SK-N-SH (cell line): ENCODE measurements around the gene ZNF576. TPM values are rescaled to one million over a fixed set of nuclear protein-coding genes. Genes with fewer than 3 reads are reported as not detected.

Experiments
- CTCF ChIA-PET: fragments of 300-600, 350-600 bp; formaldehyde crosslinking; extraction: SDS; loops from one replicate; lab custom pipeline; 2021; lab: Yijun Ruan, JAX
- POLR2A ChIA-PET: fragments of 350-600 bp; sonication (Branson Sonifier 250); formaldehyde crosslinking; extraction: SDS; loops from one replicate; lab custom pipeline; 2020; ENCODE audit warnings: antibody characterized with exemption, inconsistent platforms; lab: Yijun Ruan, JAX
- DNase-seq: peaks from one replicate; pipeline ENCODE4 v3.0.0; 2012
- H2AFZ ChIP-seq: fragments of 200-600 bp; sonication (generic); 2 replicates; pipeline ENCODE4 v1.8.1; 2016; ENCODE audit warnings: antibody characterized with exemption, mild to moderate bottlenecking, low read depth
- H3F3A ChIP-seq: fragments of 200-600 bp; sonication (generic); replicated peaks from 2 replicates; pipeline ENCODE3; 2016; ENCODE audit warnings: antibody characterized with exemption, mild to moderate bottlenecking; ENCODE audit not compliant: insufficient read depth
- H3K27ac ChIP-seq, 2 experiments: fragments of 200-500 bp in 1 of 2; fragments of 200-600 bp in 1 of 2; sonication (Bioruptor generic) in 1 of 2; sonication (generic), shearing (Covaris generic) in 1 of 2; 2 replicates each; pipeline versions ENCODE4 v1.5.1 to v1.6.1; 2014 to 2016; ENCODE audit warnings: low read depth in 2 of 2, inconsistent platforms in 1 of 2, low read length in 1 of 2, mild to moderate bottlenecking in 1 of 2, mixed read lengths in 1 of 2
- H3K27me3 ChIP-seq: fragments of 200-600 bp; sonication (generic), shearing (Covaris generic); 2 replicates; pipeline ENCODE4 v1.6.1; 2016; ENCODE audit warnings: mixed run types; ENCODE audit not compliant: insufficient read depth
- H3K36me3 ChIP-seq, 2 experiments: fragments of 200-500 bp in 1 of 2; fragments of 200-600 bp in 1 of 2; sonication (Bioruptor generic) in 1 of 2; sonication (generic) in 1 of 2; replicated peaks in 1 of 2; 2 replicates each; pipeline versions ENCODE3 to v1.5.1; 2014 to 2016; ENCODE audit warnings: low read length in 1 of 2, mild to moderate bottlenecking in 1 of 2; ENCODE audit not compliant: insufficient read depth in 2 of 2, control insufficient read depth in 1 of 2
- H3K4me1 ChIP-seq, 2 experiments: fragments of 200-500 bp in 1 of 2; fragments of 200-600 bp in 1 of 2; sonication (Bioruptor generic) in 1 of 2; sonication (generic), shearing (Covaris generic) in 1 of 2; 2 replicates each; pipeline versions ENCODE4 v1.5.1 to v1.6.1; 2014 to 2016; ENCODE audit warnings: low read depth in 1 of 2, low read length in 1 of 2, mixed run types in 1 of 2; ENCODE audit not compliant: insufficient read depth in 2 of 2, control insufficient read depth in 1 of 2
- H3K4me2 ChIP-seq: fragments of 200-600 bp; sonication (generic), shearing (Covaris generic); 2 replicates; pipeline ENCODE4 v1.6.1; 2017; ENCODE audit warnings: mixed run types
- H3K4me3 ChIP-seq, 2 experiments: fragments of 200-500 bp in 1 of 2; fragments of 200-600 bp in 1 of 2; sonication (Bioruptor generic) in 1 of 2; sonication (generic), shearing (Covaris generic) in 1 of 2; 2 replicates each; pipeline versions ENCODE4 v1.5.1 to v1.8.1; 2014 to 2016; ENCODE audit warnings: low read depth in 2 of 2, inconsistent platforms in 1 of 2, low read length in 1 of 2, mild to moderate bottlenecking in 1 of 2, mixed read lengths in 1 of 2, moderate library complexity in 1 of 2
- H3K79me2 ChIP-seq: fragments of 200-600 bp; sonication (generic); 2 replicates; pipeline ENCODE4 v1.8.1; 2017; ENCODE audit warnings: mild to moderate bottlenecking; ENCODE audit not compliant: insufficient read depth
- H3K9ac ChIP-seq: fragments of 200-600 bp; sonication (generic); 2 replicates; pipeline ENCODE4 v1.6.1; 2017; ENCODE audit warnings: mixed run types
- H3K9me2 ChIP-seq: fragments of 200-600 bp; sonication (generic); 2 replicates; pipeline ENCODE4 v1.6.1; 2017; ENCODE audit warnings: mixed run types
- H3K9me3 ChIP-seq: fragments of 200-600 bp; sonication (generic); 2 replicates; pipeline ENCODE4 v1.6.1; 2017; ENCODE audit warnings: mixed run types, mild to moderate bottlenecking, moderate library complexity
- H4K20me1 ChIP-seq: fragments of 200-600 bp; sonication (generic); 2 replicates; pipeline ENCODE4 v1.6.1; 2017; ENCODE audit warnings: mild to moderate bottlenecking, mixed run types; ENCODE audit not compliant: insufficient read depth
- ELF1 ChIP-seq: IDR thresholded peaks from 2 replicates; pipeline ENCODE4 v1.4.0; 2012
- EP300 ChIP-seq, 2 experiments: IDR thresholded peaks; 2 replicates each; pipeline versions ENCODE4 v1.4.0 to v1.6.1; 2012; ENCODE audit warnings: borderline replicate concordance in 1 of 2, low read depth in 1 of 2, low read length in 1 of 2
- EZH2phosphoT487 ChIP-seq: fragments of 200-600 bp; sonication (generic); IDR thresholded peaks from 2 replicates; pipeline ENCODE4 v1.6.1; 2017; ENCODE audit warnings: low read depth, mixed run types, mild to moderate bottlenecking, antibody characterized with exemption, moderate library complexity, borderline replicate concordance
- FOXM1 ChIP-seq: IDR thresholded peaks from 2 replicates; pipeline ENCODE4 v1.4.0; 2012; ENCODE audit warnings: low read depth, mild to moderate bottlenecking
- GABPA ChIP-seq: IDR thresholded peaks from 2 replicates; pipeline ENCODE4 v1.4.0; 2012; ENCODE audit warnings: low read depth, mild to moderate bottlenecking
- GATA2 ChIP-seq: sonication (generic); formaldehyde crosslinking; IDR thresholded peaks from 2 replicates; pipeline ENCODE4 v1.5.0; 2020; ENCODE audit warnings: mild to moderate bottlenecking, missing genetic modification reagents
- NFIC ChIP-seq: IDR thresholded peaks from 2 replicates; pipeline ENCODE4 v1.4.0; 2012; ENCODE audit warnings: borderline replicate concordance
- NRF1 ChIP-seq: IDR thresholded peaks from 2 replicates; pipeline ENCODE4 v1.6.1; 2012; ENCODE audit warnings: low read depth, mild to moderate bottlenecking, low read length
- POLR2AphosphoS5 ChIP-seq: IDR thresholded peaks from 2 replicates; pipeline ENCODE4 v1.6.1; 2012; ENCODE audit warnings: low read depth, low read length
- RCOR1 ChIP-seq: fragments of 150-350 bp; IDR thresholded peaks from 2 replicates; pipeline ENCODE4 v1.6.1; 2017; ENCODE audit warnings: antibody characterized with exemption, low read length
- RXRA ChIP-seq: IDR thresholded peaks from 2 replicates; pipeline ENCODE4 v1.4.0; 2012; ENCODE audit warnings: low read depth, mild to moderate bottlenecking, borderline replicate concordance
- TAF1 ChIP-seq: IDR thresholded peaks from 2 replicates; pipeline ENCODE4 v1.6.1; 2012; ENCODE audit warnings: low read depth, mild to moderate bottlenecking, low read length, moderate library complexity, borderline replicate concordance
- TCF12 ChIP-seq: IDR thresholded peaks from 2 replicates; pipeline ENCODE4 v1.4.0; 2012
- TEAD4 ChIP-seq: IDR thresholded peaks from 2 replicates; pipeline ENCODE4 v1.4.0; 2012; ENCODE audit warnings: mild to moderate bottlenecking, borderline replicate concordance; ENCODE audit not compliant: insufficient read depth
- USF1 ChIP-seq: IDR thresholded peaks from 2 replicates; pipeline ENCODE4 v1.4.0; 2012; ENCODE audit warnings: low read depth, borderline replicate concordance
- WGBS: methylation state at CpG from one replicate; pipeline ENCODE4 v1.1.6; 2017; ENCODE audit warnings: low lambda C conversion rate; 5-methylcytosine and 5-hydroxymethylcytosine counted together
- polyA plus RNA-seq, 3 experiments: library from polyadenylated mRNA; depleted of rRNA; stranded (reverse); fragments of >200 nt; gene quantifications; 2 replicates each; pipeline ENCODE4 v1.2.3, GENCODE V29; 2012
- TF ChIP-seq, protein P1 (sequence below): IDR thresholded peaks from 2 replicates; pipeline ENCODE4 v1.4.0; 2012; ENCODE audit warnings: low read depth
- TF ChIP-seq, protein P2 (sequence below): fragments of 150-350 bp; IDR thresholded peaks from 2 replicates; pipeline ENCODE4 v1.6.1; 2017; ENCODE audit warnings: antibody characterized with exemption, low read length, low read depth, borderline replicate concordance
- TF ChIP-seq, protein P3 (sequence below): IDR thresholded peaks from 2 replicates; pipeline ENCODE4; 2012
- TF ChIP-seq, protein P4 (sequence below): fragments of 200-600 bp; sonication (generic); IDR thresholded peaks from 2 replicates; pipeline ENCODE4 v1.6.1; 2017; ENCODE audit warnings: antibody characterized with exemption, mild to moderate bottlenecking, moderate library complexity

The ZNF576 gene
- polyA plus RNA-seq, 1 of the 3 experiments (the other 2 are of a cell fraction): 12.8 TPM

DNA sequence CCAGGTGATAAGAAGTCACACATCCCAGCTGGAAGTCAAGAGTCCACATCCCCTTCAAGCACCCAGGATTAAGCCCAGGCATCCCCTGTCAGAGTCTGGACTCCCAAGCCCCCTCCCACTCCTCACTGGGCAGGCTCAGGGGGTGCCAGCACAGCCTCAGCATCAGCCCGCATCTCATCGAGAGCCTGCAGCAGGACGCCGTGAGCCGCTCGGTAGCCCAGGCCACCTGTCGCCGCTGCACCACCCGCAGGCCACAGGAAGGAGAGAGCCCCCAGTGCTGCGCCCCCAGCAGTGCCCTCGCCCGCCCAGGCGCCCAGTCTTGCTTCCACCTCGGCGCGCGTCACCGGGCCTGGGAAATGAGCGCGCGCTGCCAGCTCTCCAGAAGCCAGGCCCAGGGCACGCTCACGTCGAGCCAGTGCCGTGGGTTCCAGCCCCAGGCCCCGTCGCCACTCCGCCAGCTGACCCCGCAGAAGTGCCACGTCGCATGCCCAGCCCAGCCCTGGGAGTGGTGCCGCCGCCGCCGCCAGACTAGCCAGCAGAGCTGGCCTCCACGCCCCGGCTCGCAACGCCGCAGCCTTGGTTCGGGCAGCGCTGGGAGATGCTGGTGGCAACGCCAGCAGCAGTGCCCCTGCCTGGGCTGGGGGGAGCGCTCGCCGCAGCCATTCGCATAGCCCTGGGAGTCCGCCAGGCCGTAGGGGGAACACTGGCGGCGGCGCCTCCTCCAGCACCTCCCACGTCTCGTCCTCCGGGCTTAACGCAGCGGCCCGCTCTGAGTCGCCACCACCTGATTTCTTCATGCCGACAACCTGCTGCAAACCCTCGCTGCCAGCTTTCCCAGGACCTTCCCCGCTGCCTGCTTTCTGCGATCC is 4.3 kb upstream of the ZNF576 start:
- Histone ChIP-seq H3F3A (peaks cover 12% of the 10 kb centered on the region), H3K79me2 (peaks cover 59% of the 10 kb centered on the region), H3K9me3 (no peaks in the 10 kb centered on the region), H3K9me2 (no peaks in the 10 kb centered on the region), H2AFZ (no peak overlapping the region), H3K9ac (no peak overlapping the region), H3K27me3 (no peaks in the 10 kb centered on the region), H3K4me2 (no peak overlapping the region), H3K27ac (no peak overlapping the region), H3K4me3 (no peak overlapping the region), H3K36me3 (peaks cover 18 to 36% of the 10 kb centered on the region in 2 experiments), H3K4me1 (peaks cover 8 to 14% of the 10 kb centered on the region in 2 experiments; a peak in 2 of 4 replicates), H4K20me1 (peaks cover 9% of the 10 kb centered on the region; the same call in 1 of the 2 replicates)
- DNase-seq: no peak
- ChIA-PET CTCF (interaction anchor here (1.0 to 6.6 kb wide), 3 partner anchors 32 to 72 kb away, joined by 3 to 104 read pairs (median 6); no protein-coding TSS in a partner anchor), POLR2A (no interaction called here)
- TF ChIP-seq TCF12: no peak
- TF ChIP-seq, protein P1, sequence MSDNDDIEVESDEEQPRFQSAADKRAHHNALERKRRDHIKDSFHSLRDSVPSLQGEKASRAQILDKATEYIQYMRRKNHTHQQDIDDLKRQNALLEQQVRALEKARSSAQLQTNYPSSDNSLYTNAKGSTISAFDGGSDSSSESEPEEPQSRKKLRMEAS: no peak
- 97% methylated on average over 33 of the region's 63 CpGs for WGBS

DNA sequence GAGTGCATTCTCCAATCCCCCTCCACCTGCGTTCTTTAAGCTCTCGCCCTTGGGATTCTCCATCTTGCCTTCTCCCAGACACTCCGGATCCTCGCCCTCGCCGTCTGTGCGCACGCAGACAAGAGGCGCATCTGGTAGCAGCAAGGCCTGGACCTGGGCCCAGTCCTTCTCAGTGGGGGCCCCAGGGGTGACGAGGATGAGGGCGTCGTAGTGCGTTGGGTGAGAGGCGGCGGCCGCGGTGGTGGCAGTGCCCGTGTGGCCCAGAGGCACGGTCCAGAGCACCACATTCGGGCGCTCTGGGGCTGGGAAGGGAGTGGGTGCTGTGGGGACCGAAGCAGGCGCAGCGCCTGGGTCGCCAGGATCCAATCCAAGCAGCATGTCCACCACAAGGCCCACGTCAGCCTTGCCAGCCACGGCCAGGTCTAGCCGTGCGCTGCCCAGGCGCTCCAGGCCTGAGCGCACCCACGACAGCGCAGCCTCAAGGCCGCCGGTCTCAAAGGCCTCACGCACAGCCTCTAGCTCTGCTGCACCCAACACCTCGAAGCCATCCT is 3.5 kb upstream of the ZNF576 start:
- Histone ChIP-seq H2AFZ (no peak overlapping the region), H3K27ac (no peak overlapping the region), H3K9me3 (no peaks in the 10 kb centered on the region), H3K4me1 (peaks cover 8 to 21% of the 10 kb centered on the region in 2 experiments; a peak in 2 of 4 replicates), H3K9ac (no peak overlapping the region), H3K4me3 (no peak overlapping the region), H3K4me2 (no peak overlapping the region), H3K27me3 (no peaks in the 10 kb centered on the region), H4K20me1 (peaks cover 9% of the 10 kb centered on the region; the same call in 1 of the 2 replicates), H3K36me3 (peaks cover 18 to 36% of the 10 kb centered on the region in 2 experiments), H3K79me2 (peaks cover 61% of the 10 kb centered on the region), H3F3A (peaks cover 12% of the 10 kb centered on the region), H3K9me2 (no peaks in the 10 kb centered on the region)
- WGBS: 98% methylated on average over 26 of the region's 37 CpGs
- no peak for DNase-seq
- TF ChIP-seq USF1: no peak
- TF ChIP-seq TCF12: no peak
- no peak for TF ChIP-seq EZH2phosphoT487
- TF ChIP-seq, protein P2, sequence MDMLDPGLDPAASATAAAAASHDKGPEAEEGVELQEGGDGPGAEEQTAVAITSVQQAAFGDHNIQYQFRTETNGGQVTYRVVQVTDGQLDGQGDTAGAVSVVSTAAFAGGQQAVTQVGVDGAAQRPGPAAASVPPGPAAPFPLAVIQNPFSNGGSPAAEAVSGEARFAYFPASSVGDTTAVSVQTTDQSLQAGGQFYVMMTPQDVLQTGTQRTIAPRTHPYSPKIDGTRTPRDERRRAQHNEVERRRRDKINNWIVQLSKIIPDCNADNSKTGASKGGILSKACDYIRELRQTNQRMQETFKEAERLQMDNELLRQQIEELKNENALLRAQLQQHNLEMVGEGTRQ: no peak
- no peak for TF ChIP-seq ELF1
- TF ChIP-seq EP300 (IDR thresholded peaks at IDR 0.05; ENCODE audit: borderline replicate concordance in 1 of 2, low read depth in 1 of 2, low read length in 1 of 2): no peak
- TF ChIP-seq RCOR1: no peak
- no peak for TF ChIP-seq NFIC
- TF ChIP-seq TAF1: no peak
- no peak for TF ChIP-seq NRF1
- TF ChIP-seq RXRA: no peak
- TF ChIP-seq FOXM1: no peak
- TF ChIP-seq, protein P3, sequence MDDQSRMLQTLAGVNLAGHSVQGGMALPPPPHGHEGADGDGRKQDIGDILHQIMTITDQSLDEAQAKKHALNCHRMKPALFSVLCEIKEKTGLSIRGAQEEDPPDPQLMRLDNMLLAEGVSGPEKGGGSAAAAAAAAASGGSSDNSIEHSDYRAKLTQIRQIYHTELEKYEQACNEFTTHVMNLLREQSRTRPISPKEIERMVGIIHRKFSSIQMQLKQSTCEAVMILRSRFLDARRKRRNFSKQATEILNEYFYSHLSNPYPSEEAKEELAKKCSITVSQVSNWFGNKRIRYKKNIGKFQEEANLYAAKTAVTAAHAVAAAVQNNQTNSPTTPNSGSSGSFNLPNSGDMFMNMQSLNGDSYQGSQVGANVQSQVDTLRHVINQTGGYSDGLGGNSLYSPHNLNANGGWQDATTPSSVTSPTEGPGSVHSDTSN: no peak
- no peak for TF ChIP-seq GATA2
- TF ChIP-seq, protein P1: no peak
- TF ChIP-seq TEAD4: no peak
- TF ChIP-seq, protein P4, sequence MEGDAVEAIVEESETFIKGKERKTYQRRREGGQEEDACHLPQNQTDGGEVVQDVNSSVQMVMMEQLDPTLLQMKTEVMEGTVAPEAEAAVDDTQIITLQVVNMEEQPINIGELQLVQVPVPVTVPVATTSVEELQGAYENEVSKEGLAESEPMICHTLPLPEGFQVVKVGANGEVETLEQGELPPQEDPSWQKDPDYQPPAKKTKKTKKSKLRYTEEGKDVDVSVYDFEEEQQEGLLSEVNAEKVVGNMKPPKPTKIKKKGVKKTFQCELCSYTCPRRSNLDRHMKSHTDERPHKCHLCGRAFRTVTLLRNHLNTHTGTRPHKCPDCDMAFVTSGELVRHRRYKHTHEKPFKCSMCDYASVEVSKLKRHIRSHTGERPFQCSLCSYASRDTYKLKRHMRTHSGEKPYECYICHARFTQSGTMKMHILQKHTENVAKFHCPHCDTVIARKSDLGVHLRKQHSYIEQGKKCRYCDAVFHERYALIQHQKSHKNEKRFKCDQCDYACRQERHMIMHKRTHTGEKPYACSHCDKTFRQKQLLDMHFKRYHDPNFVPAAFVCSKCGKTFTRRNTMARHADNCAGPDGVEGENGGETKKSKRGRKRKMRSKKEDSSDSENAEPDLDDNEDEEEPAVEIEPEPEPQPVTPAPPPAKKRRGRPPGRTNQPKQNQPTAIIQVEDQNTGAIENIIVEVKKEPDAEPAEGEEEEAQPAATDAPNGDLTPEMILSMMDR: no peak
- no peak for TF ChIP-seq POLR2AphosphoS5
- no peak for TF ChIP-seq GABPA
- CTCF ChIA-PET: interaction anchor here (1.0 to 6.6 kb wide), 5 partner anchors 8 to 160 kb away, joined by 3 to 104 read pairs (median 15); no protein-coding TSS in a partner anchor
- POLR2A ChIA-PET: no interaction called here
